ENCODE data around the gene PCBP4.

DNA sequence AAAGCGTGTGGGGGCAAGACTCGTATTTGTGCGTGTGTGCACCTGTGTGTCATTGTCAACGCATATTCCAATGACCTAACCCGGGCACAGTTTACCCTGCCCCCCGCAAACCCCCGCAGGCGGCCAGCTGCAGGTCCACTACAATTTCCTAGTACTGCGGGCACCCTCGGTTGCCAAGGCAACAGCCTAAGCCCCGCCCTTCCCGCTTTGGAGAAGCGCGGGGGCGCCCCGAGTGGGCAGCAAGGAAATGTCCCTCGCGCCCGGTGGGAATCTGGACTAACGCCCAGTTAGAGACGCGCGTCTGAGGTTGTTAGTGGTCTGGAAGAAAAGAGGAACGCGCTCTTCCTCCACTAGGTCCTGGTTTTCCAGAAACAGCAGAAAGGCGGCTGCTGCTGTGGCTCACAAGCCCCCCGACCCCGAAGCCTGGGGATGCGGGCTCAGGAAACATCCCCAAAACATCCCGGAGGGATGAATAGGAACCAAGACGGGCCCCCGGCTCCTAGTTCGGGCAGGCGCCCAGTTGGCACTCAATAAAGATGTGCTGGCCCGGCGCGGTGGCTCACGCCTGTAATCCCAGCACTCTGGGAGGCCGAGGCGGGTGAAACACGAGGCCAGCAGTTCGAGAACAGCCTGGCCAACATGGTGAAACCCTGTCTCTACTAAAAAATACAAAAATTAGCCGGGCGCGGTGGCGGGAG is 8.7 kb upstream of the PCBP4 start:
- no peak for TF ChIP-seq ZNF274 (IDR thresholded peaks at IDR 0.05; ENCODE audit: low read depth, low read length)
- no peak for TF ChIP-seq YY1 (IDR thresholded peaks at IDR 0.05; ENCODE audit: insufficient read depth, insufficient read length)
